ENCODE data around the gene GPR153. TPM values are rescaled to one million over a fixed set of nuclear protein-coding genes. Genes with fewer than 3 reads are reported as not detected.

Gene GPR153
- polyA plus RNA-seq, 1 experiment: 9.0 TPM

DNA sequence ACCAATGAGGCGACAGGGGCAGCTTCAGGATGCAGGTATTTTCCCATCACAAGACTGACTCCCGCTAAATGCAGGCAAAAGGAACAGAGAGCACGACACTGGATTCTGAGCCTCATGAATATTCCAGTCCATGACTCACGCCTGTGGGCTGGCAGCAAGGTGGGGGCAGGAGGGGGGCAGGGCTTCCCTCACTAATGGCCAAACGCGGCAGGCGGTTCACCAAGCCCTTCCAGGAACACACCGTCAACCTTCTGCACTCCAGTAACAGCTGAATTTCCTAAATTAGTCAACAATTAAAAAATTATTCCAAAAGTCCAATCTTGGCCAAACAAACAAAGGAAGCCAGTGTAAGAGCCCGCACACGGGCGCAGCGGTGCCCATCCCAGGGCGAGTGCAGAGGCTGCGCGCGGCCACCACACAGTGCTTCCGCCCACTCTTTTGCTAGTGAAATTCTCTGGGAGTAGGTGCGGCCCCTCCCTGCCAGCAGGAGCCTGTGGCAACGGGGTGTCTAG lies 12.5 kb upstream of the GPR153 start:
- no peaks in the 10 kb centered on the region for H3K36me3 ChIP-seq (ENCODE audit: control insufficient read depth, insufficient read depth, low read length)
- peak; percentile 25 for DNase-seq (ENCODE audit: low read depth)
- ChIA-PET CTCF (interaction anchor here (0.8 to 1.5 kb wide), 5 partner anchors 13 to 165 kb away, joined by 3 to 4 read pairs (median 3); partner anchors contain the start of gene GPR153), POLR2A (no interaction called here)
- H3K27me3 ChIP-seq (ENCODE audit: control insufficient read depth, insufficient read depth, low read length): no peaks in the 10 kb centered on the region
- TF ChIP-seq, protein P1, sequence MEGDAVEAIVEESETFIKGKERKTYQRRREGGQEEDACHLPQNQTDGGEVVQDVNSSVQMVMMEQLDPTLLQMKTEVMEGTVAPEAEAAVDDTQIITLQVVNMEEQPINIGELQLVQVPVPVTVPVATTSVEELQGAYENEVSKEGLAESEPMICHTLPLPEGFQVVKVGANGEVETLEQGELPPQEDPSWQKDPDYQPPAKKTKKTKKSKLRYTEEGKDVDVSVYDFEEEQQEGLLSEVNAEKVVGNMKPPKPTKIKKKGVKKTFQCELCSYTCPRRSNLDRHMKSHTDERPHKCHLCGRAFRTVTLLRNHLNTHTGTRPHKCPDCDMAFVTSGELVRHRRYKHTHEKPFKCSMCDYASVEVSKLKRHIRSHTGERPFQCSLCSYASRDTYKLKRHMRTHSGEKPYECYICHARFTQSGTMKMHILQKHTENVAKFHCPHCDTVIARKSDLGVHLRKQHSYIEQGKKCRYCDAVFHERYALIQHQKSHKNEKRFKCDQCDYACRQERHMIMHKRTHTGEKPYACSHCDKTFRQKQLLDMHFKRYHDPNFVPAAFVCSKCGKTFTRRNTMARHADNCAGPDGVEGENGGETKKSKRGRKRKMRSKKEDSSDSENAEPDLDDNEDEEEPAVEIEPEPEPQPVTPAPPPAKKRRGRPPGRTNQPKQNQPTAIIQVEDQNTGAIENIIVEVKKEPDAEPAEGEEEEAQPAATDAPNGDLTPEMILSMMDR (IDR thresholded peaks at IDR 0.05; ENCODE audit: insufficient read depth, low read depth, low read length): no peak
- no peak overlapping the region for H3K4me3 ChIP-seq (ENCODE audit: low read depth, low read length)

DNA sequence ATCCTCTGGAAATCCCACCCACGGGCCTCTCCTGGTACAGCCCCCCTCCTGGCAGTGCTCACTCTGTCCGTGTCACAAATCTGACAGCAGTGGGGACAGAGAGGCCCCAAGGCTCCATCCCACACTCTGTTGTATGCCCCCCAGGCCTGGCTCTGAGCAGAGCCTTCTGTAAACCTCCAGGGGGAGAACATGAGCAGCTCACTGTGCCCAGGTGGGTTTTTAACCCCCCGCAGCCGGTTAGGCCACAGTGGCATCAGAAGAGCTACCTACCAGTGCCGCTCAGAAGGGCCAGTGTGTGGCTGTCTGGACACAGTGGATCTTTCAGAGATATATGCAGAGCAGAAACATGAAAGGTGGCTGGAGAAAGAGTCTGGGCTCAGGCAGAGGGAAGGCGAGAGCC lies 12.0 kb upstream of the GPR153 start:
- CTCF ChIA-PET: interaction anchor here (0.8 to 1.5 kb wide), 5 partner anchors 12 to 165 kb away, joined by 3 to 4 read pairs (median 3); partner anchors contain the start of gene GPR153
- TF ChIP-seq, protein P1 (IDR thresholded peaks at IDR 0.05; ENCODE audit: insufficient read depth, low read depth, low read length): peak; percentile 30
- H3K4me3 ChIP-seq (ENCODE audit: low read depth, low read length): no peak overlapping the region
- no peak for DNase-seq (ENCODE audit: low read depth)
- no peaks in the 10 kb centered on the region for H3K36me3 ChIP-seq (ENCODE audit: control insufficient read depth, insufficient read depth, low read length)
- POLR2A ChIA-PET: no interaction called here
- H3K27me3 ChIP-seq (ENCODE audit: control insufficient read depth, insufficient read depth, low read length): no peaks in the 10 kb centered on the region

DNA sequence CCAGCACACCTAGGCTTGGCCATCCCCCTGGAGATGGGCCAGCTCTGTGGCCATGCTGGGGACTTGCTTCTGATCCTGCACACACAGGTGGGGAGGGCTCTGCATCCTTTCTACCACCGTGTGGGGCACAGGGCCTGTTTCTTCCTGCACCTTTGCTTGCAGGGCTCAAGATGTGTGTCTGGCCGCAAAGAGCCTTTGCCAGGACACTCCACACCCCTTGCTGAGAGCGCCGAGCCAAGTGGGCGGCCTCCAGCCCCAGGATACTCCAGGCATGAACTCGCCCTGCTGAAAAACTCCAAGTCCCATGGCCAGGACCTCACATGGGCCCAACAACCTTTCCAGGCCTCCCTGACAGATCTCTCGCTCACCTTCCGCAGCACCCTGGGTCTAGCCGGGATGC lies 11.6 kb upstream of the GPR153 start:
- no peak for DNase-seq (ENCODE audit: low read depth)
- no peaks in the 10 kb centered on the region for H3K27me3 ChIP-seq (ENCODE audit: control insufficient read depth, insufficient read depth, low read length)
- TF ChIP-seq, protein P1 (IDR thresholded peaks at IDR 0.05; ENCODE audit: insufficient read depth, low read depth, low read length): no peak
- no peak overlapping the region for H3K4me3 ChIP-seq (ENCODE audit: low read depth, low read length)
- no peaks in the 10 kb centered on the region for H3K36me3 ChIP-seq (ENCODE audit: control insufficient read depth, insufficient read depth, low read length)
- ChIA-PET POLR2A (no interaction called here), CTCF (interaction anchor here (0.9 to 1.5 kb wide), 4 partner anchors 12 to 166 kb away, joined by 3 to 4 read pairs (median 3); partner anchors contain the start of gene GPR153)

DNA sequence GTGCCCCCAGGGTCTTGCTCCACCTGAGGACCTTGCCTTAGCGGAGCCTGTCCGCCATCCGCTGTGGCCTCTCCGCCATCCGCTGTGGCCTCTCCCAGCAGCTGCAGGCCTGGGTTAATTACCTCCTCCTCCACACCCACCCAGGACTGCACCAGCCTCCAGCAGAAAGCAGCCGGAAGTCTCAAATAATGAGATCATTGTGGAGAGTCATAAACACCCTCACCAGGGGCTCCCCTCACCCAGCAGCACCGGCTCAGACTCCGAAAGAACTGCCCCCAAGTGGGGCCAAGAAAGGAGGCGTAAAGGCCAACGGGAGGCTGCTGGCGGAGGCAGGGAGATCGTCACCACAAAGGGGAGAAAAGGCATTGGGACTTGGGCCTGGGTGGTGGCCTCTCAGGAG lies 10.7 kb upstream of the GPR153 start:
- TF ChIP-seq, protein P1 (IDR thresholded peaks at IDR 0.05; ENCODE audit: insufficient read depth, low read depth, low read length): no peak
- POLR2A ChIA-PET: no interaction called here
- Histone ChIP-seq H3K4me3 (ENCODE audit: low read depth, low read length) (no peak overlapping the region), H3K27me3 (ENCODE audit: control insufficient read depth, insufficient read depth, low read length) (no peaks in the 10 kb centered on the region), H3K36me3 (ENCODE audit: control insufficient read depth, insufficient read depth, low read length) (no peaks in the 10 kb centered on the region)
- CTCF ChIA-PET: no interaction called here
- DNase-seq (ENCODE audit: low read depth): no peak

DNA sequence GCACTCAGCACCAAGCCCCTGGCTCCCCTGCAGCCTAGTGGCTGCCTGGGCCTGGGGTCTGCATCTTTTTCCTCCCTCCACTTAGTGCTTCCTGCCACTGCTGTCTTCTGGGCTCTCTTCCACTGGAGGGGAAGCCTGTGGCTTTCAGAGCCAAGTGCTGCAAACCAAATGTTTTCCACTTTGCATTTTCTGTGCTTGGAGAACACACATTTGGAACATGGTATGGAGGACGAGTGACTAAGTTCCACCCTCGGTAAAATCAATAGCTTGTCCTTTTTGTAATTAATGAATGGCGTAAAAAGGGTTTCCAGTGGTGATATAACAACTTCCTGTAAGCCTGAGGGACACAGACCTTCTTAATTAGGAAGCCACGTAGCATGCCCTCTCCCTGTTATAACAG lies 10.1 kb upstream of the GPR153 start:
- CTCF ChIA-PET: no interaction called here
- TF ChIP-seq, protein P1 (IDR thresholded peaks at IDR 0.05; ENCODE audit: insufficient read depth, low read depth, low read length): no peak
- POLR2A ChIA-PET: no interaction called here
- DNase-seq (ENCODE audit: low read depth): no peak
- Histone ChIP-seq H3K27me3 (ENCODE audit: control insufficient read depth, insufficient read depth, low read length) (no peaks in the 10 kb centered on the region), H3K36me3 (ENCODE audit: control insufficient read depth, insufficient read depth, low read length) (no peaks in the 10 kb centered on the region), H3K4me3 (ENCODE audit: low read depth, low read length) (no peak overlapping the region)
